ENCODE results near the gene SSU72.

The SSU72 gene

DNA sequence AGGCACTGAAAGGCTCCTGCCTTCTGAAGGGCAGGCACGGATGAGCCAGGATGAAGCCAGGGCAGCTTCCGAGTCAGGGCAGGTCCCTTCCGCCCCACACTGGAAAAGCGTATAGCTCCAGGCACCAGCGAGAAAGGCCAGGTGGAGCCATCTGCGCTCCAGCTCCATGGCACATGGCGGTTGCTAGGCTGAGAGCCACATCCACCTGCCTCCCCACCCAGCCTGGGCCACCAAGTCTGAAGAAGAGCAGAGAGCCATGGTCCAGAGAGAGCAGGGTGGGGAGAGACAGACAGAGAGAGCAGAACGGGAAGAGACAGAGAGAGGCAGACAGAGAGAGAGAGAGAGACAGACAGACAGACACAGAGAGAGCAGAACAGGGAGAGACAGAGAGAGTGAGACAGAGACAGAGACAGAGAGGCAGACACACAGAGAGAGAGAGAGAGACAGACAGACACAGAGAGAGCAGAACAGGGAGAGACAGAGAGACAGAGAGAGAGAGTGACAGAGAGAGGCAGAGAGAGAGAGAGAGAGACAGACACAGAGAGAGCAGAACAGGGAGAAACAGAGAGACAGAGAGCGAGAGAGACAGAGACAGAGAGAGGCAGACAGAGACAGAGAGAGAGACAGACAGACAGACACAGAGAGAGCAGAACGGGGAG lies 20.1 kb upstream of the SSU72 start:
- H4K20me1 ChIP-seq (ENCODE audit: insufficient read depth, low read length, poor library complexity, severe bottlenecking), result no peaks in the 10 kb centered on the region
- H3K9me2 ChIP-seq (replicated peaks; ENCODE audit: low read depth, low read length), result no peaks in the 10 kb centered on the region
- no peaks in the 10 kb centered on the region for H3F3A ChIP-seq (ENCODE audit: low read depth)
- H3K9me3 ChIP-seq (ENCODE audit: insufficient read depth, low read depth, low read length), result no peaks in the 10 kb centered on the region
- no peak overlapping the region for H3K9ac ChIP-seq (ENCODE audit: low read depth, low read length, poor library complexity, severe bottlenecking)
- peaks cover 19% of the 10 kb centered on the region for H3K27me3 ChIP-seq (ENCODE audit: insufficient read depth, low read length, poor library complexity, severe bottlenecking)
- no peaks in the 10 kb centered on the region for H3K4me1 ChIP-seq (ENCODE audit: insufficient read depth, low read length, poor library complexity, severe bottlenecking)
- H3K79me2 ChIP-seq (ENCODE audit: insufficient read depth, low read length), result no peaks in the 10 kb centered on the region
- H3K36me3 ChIP-seq (ENCODE audit: insufficient read depth, low read length), result no peaks in the 10 kb centered on the region
- TF ChIP-seq, protein P1, sequence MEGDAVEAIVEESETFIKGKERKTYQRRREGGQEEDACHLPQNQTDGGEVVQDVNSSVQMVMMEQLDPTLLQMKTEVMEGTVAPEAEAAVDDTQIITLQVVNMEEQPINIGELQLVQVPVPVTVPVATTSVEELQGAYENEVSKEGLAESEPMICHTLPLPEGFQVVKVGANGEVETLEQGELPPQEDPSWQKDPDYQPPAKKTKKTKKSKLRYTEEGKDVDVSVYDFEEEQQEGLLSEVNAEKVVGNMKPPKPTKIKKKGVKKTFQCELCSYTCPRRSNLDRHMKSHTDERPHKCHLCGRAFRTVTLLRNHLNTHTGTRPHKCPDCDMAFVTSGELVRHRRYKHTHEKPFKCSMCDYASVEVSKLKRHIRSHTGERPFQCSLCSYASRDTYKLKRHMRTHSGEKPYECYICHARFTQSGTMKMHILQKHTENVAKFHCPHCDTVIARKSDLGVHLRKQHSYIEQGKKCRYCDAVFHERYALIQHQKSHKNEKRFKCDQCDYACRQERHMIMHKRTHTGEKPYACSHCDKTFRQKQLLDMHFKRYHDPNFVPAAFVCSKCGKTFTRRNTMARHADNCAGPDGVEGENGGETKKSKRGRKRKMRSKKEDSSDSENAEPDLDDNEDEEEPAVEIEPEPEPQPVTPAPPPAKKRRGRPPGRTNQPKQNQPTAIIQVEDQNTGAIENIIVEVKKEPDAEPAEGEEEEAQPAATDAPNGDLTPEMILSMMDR (conservative IDR thresholded peaks at IDR 0.05; ENCODE audit: low read length), result no peak
- no peak for TF ChIP-seq EZH2phosphoT487 (IDR thresholded peaks at IDR 0.05; ENCODE audit: borderline replicate concordance)
- no peak overlapping the region for H3K4me2 ChIP-seq (ENCODE audit: low read depth, low read length, poor library complexity, severe bottlenecking)
- H2AFZ ChIP-seq (ENCODE audit: low read length), result no peak overlapping the region
- H3K4me3 ChIP-seq (ENCODE audit: low read length, poor library complexity, severe bottlenecking), result no peak overlapping the region

- no peaks in the 10 kb centered on the region for H3K36me3 ChIP-seq (ENCODE audit: insufficient read depth, low read length)
- no peaks in the 10 kb centered on the region for H3K9me3 ChIP-seq (ENCODE audit: insufficient read depth, low read depth, low read length)
- no peak overlapping the region for H3K4me2 ChIP-seq (ENCODE audit: low read depth, low read length, poor library complexity, severe bottlenecking)
- H3K4me1 ChIP-seq (ENCODE audit: insufficient read depth, low read length, poor library complexity, severe bottlenecking), result no peaks in the 10 kb centered on the region
- H3K79me2 ChIP-seq (ENCODE audit: insufficient read depth, low read length), result no peaks in the 10 kb centered on the region
- no peaks in the 10 kb centered on the region for H4K20me1 ChIP-seq (ENCODE audit: insufficient read depth, low read length, poor library complexity, severe bottlenecking)
- no peaks in the 10 kb centered on the region for H3F3A ChIP-seq (ENCODE audit: low read depth)
- H3K9ac ChIP-seq (ENCODE audit: low read depth, low read length, poor library complexity, severe bottlenecking), result no peak overlapping the region
- TF ChIP-seq, protein P1 (conservative IDR thresholded peaks at IDR 0.05; ENCODE audit: low read length), result no peak
- no peak for TF ChIP-seq EZH2phosphoT487 (IDR thresholded peaks at IDR 0.05; ENCODE audit: borderline replicate concordance)
- H2AFZ ChIP-seq (ENCODE audit: low read length), result no peak overlapping the region
- no peaks in the 10 kb centered on the region for H3K9me2 ChIP-seq (replicated peaks; ENCODE audit: low read depth, low read length)
- peaks cover 19% of the 10 kb centered on the region for H3K27me3 ChIP-seq (ENCODE audit: insufficient read depth, low read length, poor library complexity, severe bottlenecking)
- H3K4me3 ChIP-seq (ENCODE audit: low read length, poor library complexity, severe bottlenecking), result no peak overlapping the region
These were observed 19.4 kb upstream of the SSU72 start for GRCh38 chr1:1593834-1594601.

- H3F3A ChIP-seq (ENCODE audit: low read depth), result no peaks in the 10 kb centered on the region
- H4K20me1 ChIP-seq (ENCODE audit: insufficient read depth, low read length, poor library complexity, severe bottlenecking), result no peaks in the 10 kb centered on the region
- H3K4me2 ChIP-seq (ENCODE audit: low read depth, low read length, poor library complexity, severe bottlenecking), result no peak overlapping the region
- H3K27me3 ChIP-seq (ENCODE audit: insufficient read depth, low read length, poor library complexity, severe bottlenecking), result peaks cover 17% of the 10 kb centered on the region
- no peaks in the 10 kb centered on the region for H3K9me3 ChIP-seq (ENCODE audit: insufficient read depth, low read depth, low read length)
- H3K79me2 ChIP-seq (ENCODE audit: insufficient read depth, low read length), result no peaks in the 10 kb centered on the region
- H2AFZ ChIP-seq (ENCODE audit: low read length), result no peak overlapping the region
- H3K36me3 ChIP-seq (ENCODE audit: insufficient read depth, low read length), result no peaks in the 10 kb centered on the region
- TF ChIP-seq, protein P1 (conservative IDR thresholded peaks at IDR 0.05; ENCODE audit: low read length), result no peak
- no peak for TF ChIP-seq EZH2phosphoT487 (IDR thresholded peaks at IDR 0.05; ENCODE audit: borderline replicate concordance)
- H3K9me2 ChIP-seq (replicated peaks; ENCODE audit: low read depth, low read length), result no peaks in the 10 kb centered on the region
- H3K4me3 ChIP-seq (ENCODE audit: low read length, poor library complexity, severe bottlenecking), result no peak overlapping the region
- H3K9ac ChIP-seq (ENCODE audit: low read depth, low read length, poor library complexity, severe bottlenecking), result no peak overlapping the region
- H3K4me1 ChIP-seq (ENCODE audit: insufficient read depth, low read length, poor library complexity, severe bottlenecking), result no peaks in the 10 kb centered on the region
These were observed 16.8 kb upstream of the SSU72 start for GRCh38 chr1:1591452-1591851.

Measured in Loucy (cell line).